Inflammatory macrophage treated with lipopolysaccharide for 4 hours (primary cell): ENCODE data around the gene ZNF70.

ENCODE experiments used
- DNase-seq: peaks from one replicate; pipeline ENCODE4 v3.0.0-alpha.2; 2020

Gene ZNF70

DNA sequence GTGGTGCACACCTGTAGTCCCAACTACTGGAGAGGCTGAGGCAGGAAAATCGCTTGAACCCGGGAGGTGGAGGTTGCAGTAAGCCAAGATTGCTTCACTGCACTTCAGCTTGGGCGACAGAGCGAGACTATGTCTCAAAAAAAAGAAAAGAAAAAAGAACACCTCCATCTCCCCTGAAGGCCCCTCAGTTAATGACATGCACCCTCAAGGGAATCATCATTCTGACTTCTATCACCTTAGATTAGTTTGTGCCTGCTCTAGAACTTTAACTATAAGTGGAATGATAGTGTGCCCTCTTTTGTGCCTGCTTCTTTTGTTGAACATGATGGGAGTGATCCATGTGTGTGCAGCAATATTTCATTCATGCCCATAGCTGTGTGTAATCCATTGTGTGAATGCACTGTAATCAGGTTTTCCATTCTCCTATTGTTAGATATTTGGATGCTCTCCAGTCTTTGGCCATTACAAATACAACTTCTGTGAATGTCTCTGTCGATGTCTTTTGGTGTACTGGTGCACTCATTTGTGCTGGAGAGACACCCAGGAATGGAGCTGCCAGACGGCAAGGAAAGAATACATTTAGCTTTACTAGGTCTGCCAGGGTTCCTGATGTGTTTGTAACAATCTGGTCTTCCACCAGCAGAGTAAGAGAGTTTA lies 4.2 kb upstream of the ZNF70 start:
- DNase-seq = no peak

DNA sequence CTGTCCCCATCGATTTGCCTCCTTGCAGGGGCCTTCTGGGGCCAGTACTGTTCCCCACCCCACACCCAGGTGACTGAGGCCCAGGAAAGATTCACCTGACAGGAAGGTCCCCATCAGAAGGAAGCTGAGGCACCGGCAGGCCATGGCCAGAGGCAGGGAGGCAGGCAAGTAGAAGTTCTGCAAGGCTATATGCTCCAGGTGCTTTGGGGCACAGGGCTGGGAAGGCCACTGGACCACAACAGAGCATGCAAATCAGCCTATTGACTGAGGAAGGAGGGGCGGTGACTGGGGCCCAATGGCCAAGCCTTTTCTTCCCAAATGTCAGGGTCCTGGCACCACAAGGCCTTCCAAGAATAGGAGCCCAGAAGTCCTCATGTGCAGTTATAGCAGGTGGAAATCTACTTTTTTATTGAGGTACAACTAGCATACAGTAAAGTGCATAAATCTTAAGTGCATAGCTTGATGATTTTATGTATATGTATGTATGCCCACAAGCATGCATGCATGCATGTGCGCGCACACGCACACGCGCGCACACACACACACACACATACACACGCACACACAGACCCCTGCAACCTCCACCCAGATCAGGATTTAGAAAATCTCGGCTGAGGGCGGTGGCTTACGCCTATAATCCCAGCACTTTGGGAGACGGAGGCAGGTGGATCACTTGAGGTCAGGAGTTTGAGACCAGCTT lies 3.5 kb upstream of the ZNF70 start, which contains the start of gene VPREB3:
VPREB3 (minus strand) TSS at position 206 of the 700 bp plus-strand sequence; CDS start at position 144, 62 bp downstream.
- no peak for DNase-seq

DNA sequence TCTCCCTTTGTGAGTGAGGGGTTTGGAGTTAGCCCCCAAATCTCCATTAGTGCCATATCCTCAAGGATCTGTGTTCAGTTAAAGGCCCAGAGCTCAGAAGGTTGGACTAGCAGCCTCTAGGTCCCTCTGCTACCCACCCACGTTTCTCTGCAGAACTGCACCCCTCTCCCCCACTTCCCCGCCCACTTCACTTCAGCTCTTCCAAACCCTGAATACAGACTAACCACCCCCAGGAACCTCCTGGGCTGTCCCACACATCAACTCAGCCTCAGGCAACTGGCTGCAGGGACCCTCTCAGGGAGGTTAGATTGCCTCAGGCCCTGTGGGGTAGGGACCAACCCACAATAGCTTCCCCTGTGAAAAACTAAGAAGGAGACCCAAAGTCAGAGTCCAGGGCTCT lies 2.5 kb upstream of the ZNF70 start:
- DNase-seq = no peak

DNA sequence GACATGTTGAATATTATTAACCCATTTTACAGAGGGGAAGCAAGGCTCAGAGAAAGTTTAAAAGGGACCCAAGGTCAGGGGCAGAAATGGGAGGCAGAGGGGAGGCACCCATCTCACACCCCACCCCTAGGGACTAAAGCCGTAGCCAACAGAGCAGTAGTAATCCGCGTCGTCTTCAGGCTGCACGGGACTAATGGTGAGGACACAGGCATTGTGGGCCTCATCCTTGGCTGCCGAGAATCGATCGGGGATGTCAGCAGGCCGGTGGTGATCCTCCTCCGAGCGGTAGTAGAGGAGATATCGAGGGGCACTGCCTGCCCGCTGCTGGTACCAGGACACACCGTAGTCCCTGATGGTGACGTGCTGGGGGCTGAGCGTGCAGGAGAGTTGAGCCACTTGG lies 1.8 kb upstream of the ZNF70 start:
- DNase-seq = no peak

DNA sequence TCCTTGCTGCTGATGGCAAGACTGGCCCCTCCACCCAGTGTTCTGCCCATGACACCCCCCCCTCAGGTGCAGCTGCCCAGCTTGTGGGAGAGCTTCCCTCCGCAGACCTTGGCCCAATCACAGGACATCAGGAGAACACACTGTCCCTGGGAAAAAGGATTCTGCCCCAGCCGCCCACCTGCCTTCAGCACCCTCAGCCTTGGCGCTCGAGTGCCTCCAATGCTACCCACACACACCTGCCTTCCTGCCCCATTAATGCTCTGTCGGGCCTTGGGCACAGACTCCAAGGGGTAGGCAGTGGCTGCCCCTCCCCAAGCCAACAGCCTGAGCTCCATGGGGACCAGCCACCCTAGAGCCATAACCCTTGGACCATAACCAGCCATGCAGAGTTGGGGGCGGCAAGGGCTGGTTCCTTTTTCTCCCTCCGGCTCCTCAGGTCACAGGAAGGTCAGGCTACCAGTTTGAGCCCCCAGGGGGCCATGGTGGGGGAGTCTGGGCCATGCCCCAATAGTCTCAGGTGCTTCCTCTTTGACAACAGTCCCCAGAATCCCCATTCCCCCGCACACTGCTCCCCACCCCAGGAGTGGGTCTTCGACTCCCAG lies 1.3 kb upstream of the ZNF70 start:
- DNase-seq = no peak

DNA sequence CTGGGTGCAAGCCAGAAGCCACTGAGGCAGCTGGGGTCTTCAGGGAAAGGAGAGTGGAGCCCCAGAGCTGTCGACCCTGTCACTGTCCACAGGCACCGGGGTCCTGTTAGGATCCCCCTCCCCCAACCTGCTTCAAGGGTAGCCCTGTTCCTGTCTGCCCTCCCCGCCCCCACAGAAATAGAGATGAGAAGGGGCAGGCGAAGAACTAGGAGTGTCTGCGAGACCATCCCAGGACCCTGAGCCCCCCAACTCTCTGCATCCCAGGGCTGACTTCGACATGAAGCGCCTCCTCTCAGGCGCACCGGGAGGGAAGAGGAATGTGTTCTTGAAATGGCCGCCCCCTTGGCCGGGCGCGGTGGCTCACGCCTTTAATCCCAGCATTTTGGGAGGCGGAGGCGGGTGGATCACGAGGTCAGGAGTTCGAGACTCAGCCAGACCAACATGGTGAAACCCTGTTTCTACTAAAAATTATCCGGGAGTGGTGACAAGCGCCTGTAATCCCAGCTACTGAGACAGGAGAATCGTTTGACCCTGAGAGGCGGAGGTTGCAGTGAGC lies 607 bp upstream of the ZNF70 start:
- DNase-seq = no peak

GRCh38 chr22:23750367-23750713 lies 572 bp downstream of the ZNF70 start:
- DNase-seq = no peak

- no peak for DNase-seq
Observed at GRCh38 chr22:23749841-23750301, 1.0 kb downstream of the ZNF70 start.

- peak; percentile 9 for DNase-seq
Observed at GRCh38 chr22:23745791-23746190, 5.1 kb downstream of the ZNF70 start.

- DNase-seq = no peak
Observed at GRCh38 chr22:23744485-23744884, 6.4 kb downstream of the ZNF70 start.

- no peak for DNase-seq
Observed at GRCh38 chr22:23744001-23744400, 6.9 kb downstream of the ZNF70 start.

DNA sequence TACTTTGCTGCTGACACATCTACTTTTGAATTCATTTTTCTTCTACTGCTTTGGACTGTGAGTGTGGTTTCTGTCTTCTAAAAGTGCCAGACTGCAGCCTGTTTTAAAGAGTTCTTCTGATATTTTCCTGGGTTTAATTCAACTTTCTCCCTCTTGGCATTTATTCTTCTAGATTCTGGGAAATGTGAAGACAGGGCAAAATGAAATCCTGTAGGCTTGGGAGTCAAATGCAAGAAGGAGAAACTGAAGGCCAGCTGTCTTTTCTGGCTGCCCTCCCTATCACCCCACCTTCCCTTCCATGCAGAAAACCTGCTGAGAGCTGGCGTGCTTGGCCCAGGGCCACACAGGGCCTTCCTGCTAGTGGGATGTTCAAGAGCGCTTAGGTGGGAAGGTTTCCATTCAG lies 7.6 kb downstream of the ZNF70 start:
- DNase-seq = no peak

GRCh38 chr22:23742505-23743264 lies 8.2 kb downstream of the ZNF70 start:
- no peak for DNase-seq

DNA sequence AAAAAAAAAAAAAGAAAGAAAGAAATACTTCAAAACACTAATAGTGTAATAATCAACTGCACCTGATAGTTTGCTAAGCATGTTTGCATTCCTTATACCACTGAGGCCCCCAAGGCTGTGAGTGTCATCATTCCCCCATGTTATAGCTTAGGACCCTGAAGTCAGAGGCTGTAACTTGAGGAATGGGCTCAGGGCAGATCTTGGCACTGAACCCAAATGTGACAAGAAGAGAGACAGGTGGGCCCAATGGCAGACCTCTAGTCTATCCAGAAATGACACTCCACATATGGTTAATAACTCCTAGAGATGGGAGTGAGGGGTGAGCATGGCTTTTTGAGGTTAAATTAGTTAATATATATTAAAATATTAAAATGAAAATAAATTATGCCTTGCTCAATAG lies 13.2 kb downstream of the ZNF70 start:
- no peak for DNase-seq

DNA sequence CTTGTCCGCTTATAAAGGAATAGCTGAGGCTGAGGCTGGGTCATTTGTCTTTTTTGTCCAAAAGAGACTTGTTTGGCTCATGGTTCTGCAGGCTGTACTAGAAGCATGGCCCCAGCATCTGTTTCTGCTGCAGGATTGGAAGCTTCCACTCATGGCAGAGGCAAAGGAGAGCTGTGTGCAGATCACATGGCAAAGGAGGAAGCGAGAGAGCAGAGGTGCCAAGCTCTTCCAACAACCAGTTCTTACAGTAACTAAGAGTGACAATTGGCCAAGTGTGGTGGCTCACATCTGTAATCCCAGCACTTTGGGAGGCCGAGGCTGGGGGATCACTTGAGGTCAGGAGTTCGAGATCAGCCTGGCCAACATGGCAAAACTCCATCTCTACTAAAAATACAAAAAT lies 22.8 kb downstream of the ZNF70 start:
- DNase-seq = peak; percentile 47

- DNase-seq = no peak
Observed at GRCh38 chr22:23722724-23723123, 28.2 kb downstream of the ZNF70 start.

DNA sequence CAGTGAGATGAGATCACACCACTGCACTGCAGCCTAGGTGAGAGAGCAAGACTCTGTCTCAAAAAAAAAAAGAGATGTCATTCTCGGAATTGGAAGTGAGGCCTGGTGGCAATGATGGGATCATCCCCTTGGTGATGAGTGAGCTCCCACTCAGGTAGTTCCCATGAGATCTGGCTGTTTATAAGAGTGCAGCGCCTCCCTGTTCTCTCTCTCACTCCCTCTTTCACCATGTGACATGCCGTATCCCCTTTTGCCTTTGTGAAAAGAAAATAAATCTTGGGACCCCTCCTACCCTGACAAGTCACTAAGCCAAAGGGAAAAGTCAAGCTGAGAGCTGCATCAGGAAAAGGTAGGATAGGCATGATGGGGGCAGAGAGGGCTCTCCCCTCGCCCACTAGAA lies 28.8 kb downstream of the ZNF70 start:
- DNase-seq = no peak

- DNase-seq = no peak
Observed at GRCh38 chr22:23720855-23721254, 30.1 kb downstream of the ZNF70 start.

DNA sequence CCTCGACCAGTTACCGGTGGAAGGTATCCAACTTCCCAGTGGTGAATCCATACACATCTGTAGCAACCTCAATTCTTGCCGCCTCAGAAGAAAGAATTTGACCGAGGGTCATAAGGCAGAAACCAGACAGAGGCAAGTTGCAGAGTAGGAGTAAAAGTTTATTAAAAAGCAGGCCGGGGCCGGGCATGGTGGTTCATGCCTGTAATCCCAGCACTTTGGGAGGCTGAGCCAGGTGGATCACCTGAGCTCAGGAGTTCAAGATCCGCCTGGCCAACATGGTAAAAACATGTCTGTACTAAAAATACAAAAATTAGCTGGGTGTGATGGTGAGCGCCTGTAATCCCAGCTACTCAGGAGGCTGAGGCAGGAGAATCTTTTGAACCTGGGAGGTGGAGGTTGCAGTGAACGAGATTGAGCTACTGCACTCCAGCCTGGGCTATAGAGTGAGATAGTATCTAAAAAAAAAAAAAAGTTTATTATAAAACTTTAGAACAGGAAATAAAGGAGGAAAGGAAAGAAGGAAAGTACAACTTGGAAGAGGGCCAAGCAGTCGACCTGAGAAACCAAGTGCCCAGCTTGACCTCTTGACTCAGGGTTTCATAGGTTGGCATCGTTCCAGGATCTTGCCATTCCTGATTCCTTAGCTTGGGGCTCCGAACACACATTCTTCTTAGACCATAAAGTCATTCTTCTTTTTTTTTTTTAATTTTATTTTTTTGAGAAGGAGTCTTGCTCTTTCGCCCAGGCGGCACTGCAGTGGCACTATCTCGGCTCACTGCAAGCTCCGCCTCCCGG lies 32.3 kb downstream of the ZNF70 start:
- DNase-seq = no peak

DNA sequence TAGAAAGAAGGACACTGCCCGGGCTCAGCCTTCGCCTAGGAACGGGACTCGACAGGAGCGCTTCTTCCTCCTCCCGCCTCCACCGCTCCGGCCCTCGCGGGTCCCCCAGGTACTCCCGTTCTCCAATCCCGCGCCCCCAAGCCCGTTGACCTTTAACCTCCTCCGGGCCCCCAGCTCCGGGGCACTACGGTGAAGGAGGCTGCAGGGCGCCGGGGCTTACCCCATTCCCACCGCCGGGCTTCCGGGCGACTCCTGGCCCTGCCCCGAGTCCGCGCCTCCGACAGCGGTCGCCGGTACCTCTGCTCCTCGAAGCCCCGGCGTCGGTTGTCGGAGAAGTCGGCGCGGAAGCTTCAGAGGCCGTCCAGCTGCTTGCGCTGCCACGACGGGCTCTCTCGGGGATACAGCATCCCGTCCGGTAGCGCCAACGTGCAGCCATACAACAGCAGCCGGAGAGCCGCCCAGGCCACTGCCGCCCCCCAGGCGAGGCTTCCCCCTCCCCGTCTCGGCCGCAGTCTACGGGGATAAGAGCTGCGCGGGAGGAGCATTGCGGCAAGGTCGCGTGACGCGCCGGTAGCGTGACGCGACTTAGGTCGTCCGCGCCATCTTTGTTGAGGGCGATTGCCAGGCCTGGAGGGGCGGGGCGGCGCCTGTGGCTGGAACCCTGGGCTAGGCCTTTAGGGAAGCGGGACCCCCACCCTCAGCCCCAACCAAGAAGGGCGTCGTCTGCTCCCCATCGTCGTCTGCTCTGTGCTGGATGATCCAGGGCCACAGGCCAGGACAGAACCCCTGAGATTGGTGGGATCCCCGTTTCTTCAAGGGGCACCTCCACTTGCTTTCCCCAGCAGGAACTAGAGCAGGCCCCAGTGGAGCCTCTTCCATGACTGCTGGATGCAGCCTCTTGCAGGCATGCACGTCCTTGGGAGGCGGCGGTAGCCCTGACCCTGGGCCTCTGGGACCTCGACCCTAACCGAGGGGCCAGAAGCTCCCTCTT lies 33.8 kb downstream of the ZNF70 start:
- DNase-seq = peak; percentile 81

- DNase-seq = peak; percentile 35
Observed at GRCh38 chr22:23715806-23716375, 35.0 kb downstream of the ZNF70 start.
